PC-3 (cell line): ENCODE data around the gene TH. TPM values are rescaled to one million over a fixed set of nuclear protein-coding genes. Genes with fewer than 3 reads are reported as not detected.

ENCODE experiments used
- ATAC-seq: fragments of 200-7000 bp; cut with Tn5 transposase; 2 replicates; pipeline ENCODE4 v1.9.1; 2020; ENCODE audit warnings: mild to moderate bottlenecking, moderate library complexity
- BruUV-seq: library from RNA; stranded (reverse); fragments of 400-500 nt; replicated peaks from 2 replicates; lab custom pipeline; 2021; lab: Mats Ljungman, UMichigan
- CTCF ChIA-PET: fragments of 300-600 bp; sonication (Branson Sonifier 250); formaldehyde crosslinking; loops from one replicate; lab custom pipeline; 2022; ENCODE audit warnings: antibody characterized with exemption; lab: Charles Lee
- POLR2A ChIA-PET: fragments of 300-600 bp; sonication (Branson Sonifier 250); formaldehyde crosslinking; loops from one replicate; lab custom pipeline; 2022; ENCODE audit warnings: antibody characterized with exemption; ENCODE audit not compliant: unreplicated experiment; lab: Charles Lee
- DNase-seq: peaks from one replicate; pipeline ENCODE4 v3.0.0-alpha.2; 2015
- H2AFZ ChIP-seq: fragments of 300-600 bp; sonication (generic); 2 replicates; pipeline ENCODE4 v1.6.0; 2016; ENCODE audit warnings: antibody characterized with exemption, low read length
- H3F3A ChIP-seq: fragments of 300-600 bp; sonication (generic); one replicate; pipeline ENCODE4 v1.6.0; 2017; ENCODE audit warnings: antibody characterized with exemption, low read length, control low read depth, mild to moderate bottlenecking; ENCODE audit not compliant: unreplicated experiment
- H3K27ac ChIP-seq: fragments of 300-600 bp; sonication (generic); 2 replicates; pipeline ENCODE4 v1.5.1; 2016; ENCODE audit warnings: mild to moderate bottlenecking, low read length
- H3K27me3 ChIP-seq: fragments of 300-600 bp; sonication (generic); 2 replicates; pipeline ENCODE4 v1.6.1; 2016; ENCODE audit warnings: low read length, mixed read lengths
- H3K36me3 ChIP-seq: fragments of 300-600 bp; sonication (generic); 2 replicates; pipeline ENCODE4 v1.6.1; 2016; ENCODE audit warnings: low read depth, mixed run types, low read length, mixed read lengths
- H3K4me1 ChIP-seq: fragments of 300-600 bp; sonication (generic); 2 replicates; pipeline ENCODE4 v1.5.1; 2016; ENCODE audit warnings: low read length; ENCODE audit not compliant: insufficient read depth
- H3K4me2 ChIP-seq: fragments of 300-600 bp; sonication (generic); 2 replicates; pipeline ENCODE4 v1.6.0; 2016; ENCODE audit warnings: low read length
- H3K4me3 ChIP-seq: fragments of 300-600 bp; sonication (generic); 2 replicates; pipeline ENCODE4 v1.5.1; 2016; ENCODE audit warnings: mild to moderate bottlenecking, low read length, mixed read lengths
- H3K79me2 ChIP-seq: fragments of 300-600 bp; sonication (generic); 2 replicates; pipeline ENCODE4 v1.6.1; 2017; ENCODE audit warnings: low read length, mixed read lengths
- H3K9ac ChIP-seq: fragments of 300-600 bp; sonication (generic); 2 replicates; pipeline ENCODE4 v1.6.0; 2016; ENCODE audit warnings: mild to moderate bottlenecking, low read length
- H3K9me2 ChIP-seq: fragments of 300-600 bp; sonication (generic); replicated peaks from 2 replicates; pipeline ENCODE4 v1.6.1; 2016; ENCODE audit warnings: mixed run types, low read length, mixed read lengths
- H3K9me3 ChIP-seq: fragments of 300-600 bp; sonication (generic); 2 replicates; pipeline ENCODE4 v1.6.1; 2016; ENCODE audit warnings: low read length, mixed read lengths
- H4K20me1 ChIP-seq: fragments of 300-600 bp; sonication (generic); 2 replicates; pipeline ENCODE4 v1.6.1; 2016; ENCODE audit warnings: low read length, mixed read lengths
- EZH2 ChIP-seq: fragments of 300-600 bp; sonication (generic); IDR thresholded peaks from one replicate; pipeline ENCODE4 v1.6.1; 2017; ENCODE audit warnings: antibody characterized with exemption, mild to moderate bottlenecking, low read length; ENCODE audit not compliant: unreplicated experiment
- EZH2phosphoT487 ChIP-seq: fragments of 300-600 bp; sonication (generic); IDR thresholded peaks from 2 replicates; pipeline ENCODE4 v1.6.1; 2018; ENCODE audit warnings: mild to moderate bottlenecking, antibody characterized with exemption, low read length, borderline replicate concordance
- intact Hi-C: fragments of 100-400 bp; cut with micrococcal nuclease; formaldehyde crosslinking; loops from 2 replicates; pipeline ENCODE4 v1.9.0; 2023
- total RNA-seq: library from RNA; depleted of rRNA; stranded (reverse); fragments of >200 nt; gene quantifications from 2 replicates; pipeline ENCODE4 v1.2.3, GENCODE V29; 2014
- TF ChIP-seq, protein P1 (sequence below): fragments of 300-600 bp; sonication (generic); conservative IDR thresholded peaks from 2 replicates; pipeline ENCODE4 v1.5.1; 2017; ENCODE audit warnings: antibody characterized with exemption, low read depth, mild to moderate bottlenecking, low read length

Gene TH
- total RNA-seq, 1 experiment from 2014 or later, result 8.3 TPM

DNA sequence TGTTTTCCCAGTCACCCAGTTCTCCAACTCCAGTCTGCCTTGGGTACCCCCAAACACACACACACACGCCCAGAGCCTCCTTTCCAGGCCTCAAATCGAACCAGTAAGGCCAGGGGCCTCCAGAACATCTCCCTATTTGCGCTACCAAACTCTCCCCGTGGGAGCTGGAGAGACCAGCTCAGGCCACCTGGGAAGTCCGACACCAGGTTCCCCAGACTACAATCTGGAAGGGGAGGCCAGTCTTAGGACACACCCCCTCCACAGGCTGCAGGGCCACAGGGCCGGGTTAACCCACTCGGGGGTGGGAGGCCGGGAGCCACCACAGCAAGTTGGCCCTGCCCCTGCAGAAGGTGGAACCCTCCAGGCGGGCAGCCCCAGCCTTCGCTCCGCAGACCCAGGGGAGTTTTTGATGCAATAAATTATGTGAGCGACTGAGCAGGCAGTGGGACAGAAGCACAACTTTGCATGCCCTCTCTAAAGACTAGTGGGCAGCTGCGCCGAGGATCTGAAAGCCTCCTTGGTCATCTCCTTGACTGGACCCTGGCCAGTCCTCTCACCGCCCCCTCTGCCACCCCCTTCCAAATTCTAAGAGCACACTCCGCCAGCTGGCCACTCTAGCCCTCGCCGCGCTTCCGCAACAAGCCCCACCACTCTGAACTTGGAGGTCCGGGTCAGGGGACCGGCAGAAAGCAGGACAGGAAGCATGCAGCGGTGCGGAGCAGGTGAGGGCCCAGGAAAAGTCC, 35.2 kb downstream of the TH start:
- peaks cover 25% of the 10 kb centered on the region for H3K27me3 ChIP-seq
- peaks cover 6% of the 10 kb centered on the region; the same call in 1 of the 2 replicates for H3K4me1 ChIP-seq
- no peaks in the 10 kb centered on the region for H4K20me1 ChIP-seq
- no peak overlapping the region for H3K4me3 ChIP-seq
- H3K36me3 ChIP-seq, result no peaks in the 10 kb centered on the region
- no peak overlapping the region for H3K9ac ChIP-seq
- no peak for ATAC-seq
- ChIA-PET CTCF (no interaction called here), POLR2A (no interaction called here)
- H2AFZ ChIP-seq, result no peak overlapping the region
- no TSS peak for BruUV-seq
- no peaks in the 10 kb centered on the region for H3K9me2 ChIP-seq
- H3F3A ChIP-seq, result no peaks in the 10 kb centered on the region
- H3K27ac ChIP-seq, result no peak overlapping the region
- H3K79me2 ChIP-seq, result no peaks in the 10 kb centered on the region
- DNase-seq, result no peak
- intact Hi-C loops, result no loop called here
- H3K9me3 ChIP-seq, result no peaks in the 10 kb centered on the region
- H3K4me2 ChIP-seq, result no peak overlapping the region
- TF ChIP-seq EZH2phosphoT487 (no peak), EZH2 (no peak)
- TF ChIP-seq, protein P1, sequence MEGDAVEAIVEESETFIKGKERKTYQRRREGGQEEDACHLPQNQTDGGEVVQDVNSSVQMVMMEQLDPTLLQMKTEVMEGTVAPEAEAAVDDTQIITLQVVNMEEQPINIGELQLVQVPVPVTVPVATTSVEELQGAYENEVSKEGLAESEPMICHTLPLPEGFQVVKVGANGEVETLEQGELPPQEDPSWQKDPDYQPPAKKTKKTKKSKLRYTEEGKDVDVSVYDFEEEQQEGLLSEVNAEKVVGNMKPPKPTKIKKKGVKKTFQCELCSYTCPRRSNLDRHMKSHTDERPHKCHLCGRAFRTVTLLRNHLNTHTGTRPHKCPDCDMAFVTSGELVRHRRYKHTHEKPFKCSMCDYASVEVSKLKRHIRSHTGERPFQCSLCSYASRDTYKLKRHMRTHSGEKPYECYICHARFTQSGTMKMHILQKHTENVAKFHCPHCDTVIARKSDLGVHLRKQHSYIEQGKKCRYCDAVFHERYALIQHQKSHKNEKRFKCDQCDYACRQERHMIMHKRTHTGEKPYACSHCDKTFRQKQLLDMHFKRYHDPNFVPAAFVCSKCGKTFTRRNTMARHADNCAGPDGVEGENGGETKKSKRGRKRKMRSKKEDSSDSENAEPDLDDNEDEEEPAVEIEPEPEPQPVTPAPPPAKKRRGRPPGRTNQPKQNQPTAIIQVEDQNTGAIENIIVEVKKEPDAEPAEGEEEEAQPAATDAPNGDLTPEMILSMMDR, result no peak

GRCh38 chr11:2135648-2136201, 35.9 kb downstream of the TH start:
- intact Hi-C loops, result no loop called here
- Histone ChIP-seq H3K4me1 (peaks cover 6% of the 10 kb centered on the region; the same call in 1 of the 2 replicates), H3K9me2 (no peaks in the 10 kb centered on the region), H3K27me3 (peaks cover 19% of the 10 kb centered on the region), H3K79me2 (no peaks in the 10 kb centered on the region), H3K27ac (no peak overlapping the region), H3K36me3 (no peaks in the 10 kb centered on the region), H2AFZ (no peak overlapping the region), H4K20me1 (no peaks in the 10 kb centered on the region), H3K4me3 (no peak overlapping the region), H3K4me2 (no peak overlapping the region), H3F3A (no peaks in the 10 kb centered on the region), H3K9me3 (no peaks in the 10 kb centered on the region), H3K9ac (no peak overlapping the region)
- CTCF ChIA-PET, result no interaction called here
- no peak for DNase-seq
- ATAC-seq, result no peak
- BruUV-seq, result no TSS peak
- TF ChIP-seq EZH2phosphoT487 (no peak), EZH2 (no peak)
- TF ChIP-seq, protein P1, result no peak
- POLR2A ChIA-PET, result no interaction called here

GRCh38 chr11:2135018-2135569, 36.5 kb downstream of the TH start:
- Histone ChIP-seq H3F3A (no peaks in the 10 kb centered on the region), H3K9me2 (no peaks in the 10 kb centered on the region), H3K36me3 (no peaks in the 10 kb centered on the region), H3K27ac (no peak overlapping the region), H4K20me1 (no peaks in the 10 kb centered on the region), H3K4me2 (no peak overlapping the region), H2AFZ (no peak overlapping the region), H3K4me3 (no peak overlapping the region), H3K27me3 (peaks cover 17% of the 10 kb centered on the region), H3K9me3 (no peaks in the 10 kb centered on the region), H3K79me2 (no peaks in the 10 kb centered on the region), H3K9ac (no peak overlapping the region), H3K4me1 (peaks cover 6% of the 10 kb centered on the region; the same call in 1 of the 2 replicates)
- ChIA-PET CTCF (no interaction called here), POLR2A (no interaction called here)
- DNase-seq (no peak), ATAC-seq (no peak)
- no peak for TF ChIP-seq EZH2phosphoT487
- TF ChIP-seq, protein P1, result no peak
- TF ChIP-seq EZH2, result no peak
- no TSS peak for BruUV-seq
- intact Hi-C loops, result no loop called here
